Panc1 (cell line): ENCODE measurements around the gene PYGO2. TPM values are rescaled to one million over a fixed set of nuclear protein-coding genes. Genes with fewer than 3 reads are reported as not detected.

Experiments
- ATAC-seq: fragments of 200-7000 bp; cut with Tn5 transposase; 2 replicates; pipeline ENCODE4 v1.9.1; 2020; ENCODE audit warnings: mild to moderate bottlenecking, moderate library complexity
- BruUV-seq: library from RNA; stranded (reverse); fragments of 400-500 nt; replicated peaks from 2 replicates; lab custom pipeline; 2021; lab: Mats Ljungman, UMichigan
- CTCF ChIA-PET: fragments of 300-600 bp; sonication (Branson Sonifier 250); formaldehyde crosslinking; loops from one replicate; lab custom pipeline; 2022; ENCODE audit warnings: antibody characterized with exemption; lab: Charles Lee
- POLR2A ChIA-PET: fragments of 300-600 bp; sonication (Branson Sonifier 250); formaldehyde crosslinking; loops from one replicate; lab custom pipeline; 2022; ENCODE audit warnings: antibody characterized with exemption; lab: Charles Lee
- DNase-seq: peaks from one replicate; pipeline ENCODE4 v3.0.0-alpha.2; 2010; ENCODE audit warnings: low read depth, low spot score
- H3K27ac ChIP-seq: 2 replicates; pipeline ENCODE4 v1.5.1; 2011; ENCODE audit warnings: mild to moderate bottlenecking, low read length, inconsistent platforms
- H3K27me3 ChIP-seq: fragments of 200-500 bp; sonication (Bioruptor generic); 2 replicates; pipeline ENCODE4 v1.6.0; 2014; ENCODE audit warnings: low read length, inconsistent platforms; ENCODE audit not compliant: control insufficient read depth, insufficient read depth
- H3K36me3 ChIP-seq: fragments of 200-500 bp; sonication (Bioruptor generic); 2 replicates; pipeline ENCODE4 v1.5.1; 2014; ENCODE audit warnings: inconsistent platforms, mild to moderate bottlenecking, low read length, moderate library complexity; ENCODE audit not compliant: control insufficient read depth, insufficient read depth
- H3K4me1 ChIP-seq: 2 replicates; pipeline ENCODE4 v1.5.1; 2011; ENCODE audit warnings: inconsistent platforms, mild to moderate bottlenecking, low read length, moderate library complexity; ENCODE audit not compliant: control insufficient read depth, insufficient read depth
- H3K4me3 ChIP-seq, 2 experiments: 2 replicates each; pipeline ENCODE4 v1.5.1; 2011 to 2012; ENCODE audit warnings: low read depth in 2 of 2, low read length in 2 of 2, mild to moderate bottlenecking in 2 of 2, inconsistent platforms in 1 of 2, moderate library complexity in 1 of 2
- H3K9me3 ChIP-seq: fragments of 200-500 bp; sonication (Bioruptor generic); 2 replicates; pipeline ENCODE4 v1.5.1; 2014; ENCODE audit warnings: low read depth, mild to moderate bottlenecking, inconsistent platforms, low read length, moderate library complexity; ENCODE audit not compliant: control insufficient read depth, insufficient read depth
- SIN3A ChIP-seq: IDR thresholded peaks from 2 replicates; pipeline ENCODE4 v1.6.1; 2012; ENCODE audit warnings: low read depth, mild to moderate bottlenecking, low read length, moderate library complexity, borderline replicate concordance; ENCODE audit not compliant: insufficient read depth
- in situ Hi-C: cut with HindIII; loops from 2 replicates; pipeline ENCODE4 v1.10.0; 2016; ENCODE audit warnings: low sequenced_read_pairs, low pct_unique_long_range_greater_than_20kb
- intact Hi-C: fragments of 100-400 bp; cut with micrococcal nuclease; formaldehyde crosslinking; loops from one replicate; pipeline ENCODE4 v1.10.0; 2022; ENCODE audit not compliant: unreplicated experiment
- total RNA-seq: library from RNA; stranded (reverse); gene quantifications from one replicate; pipeline ENCODE4 v1.2.1, GENCODE V29; 2021; ENCODE audit not compliant: unreplicated experiment
- TF ChIP-seq, protein P1 (sequence below), 2 experiments: IDR thresholded peaks; 2 replicates each; pipeline ENCODE4 v1.6.1; 2011 to 2012; ENCODE audit warnings: low read depth in 2 of 2, control low read depth in 1 of 2, low read length in 1 of 2, mild to moderate bottlenecking in 1 of 2, moderate library complexity in 1 of 2; ENCODE audit not compliant: insufficient read depth in 1 of 2

PYGO2 gene
- total RNA-seq, 1 experiment from 2014 or later: 41.1 TPM

DNA sequence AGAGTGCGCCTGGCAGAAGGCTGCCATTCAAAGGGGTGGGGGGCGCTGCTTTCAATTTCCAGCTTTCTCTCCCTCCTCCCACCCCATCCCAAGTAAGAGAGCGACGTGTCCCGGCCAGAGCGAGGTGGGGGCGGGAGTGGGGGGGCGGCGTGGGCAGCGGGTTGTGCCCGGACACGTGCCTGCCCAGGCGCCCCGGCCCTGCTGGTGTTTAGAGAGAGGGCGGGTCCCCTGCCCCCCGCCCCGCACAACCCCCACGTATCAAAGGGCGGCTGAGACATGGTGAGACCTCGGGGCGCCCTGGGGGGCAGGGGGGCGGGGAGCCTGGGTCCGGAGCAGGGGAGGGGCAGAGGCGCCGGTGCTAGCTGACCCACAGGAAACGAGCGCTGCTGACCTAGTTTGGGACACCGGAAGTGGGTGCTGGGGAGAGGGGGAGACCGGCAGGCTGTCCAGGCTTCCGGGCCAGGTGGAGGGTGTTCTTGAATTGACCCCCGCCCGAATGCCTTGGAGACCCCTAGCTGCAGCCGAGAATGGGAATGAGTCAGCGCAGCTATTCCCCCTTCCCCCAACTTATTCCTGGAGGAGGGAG, 42.3 kb upstream of the PYGO2 start:
- in situ Hi-C loops: no loop called here
- peaks cover 5% of the 10 kb centered on the region; the same call in 1 of the 2 replicates for H3K36me3 ChIP-seq
- peak overlapping the region; percentile 99 for H3K27ac ChIP-seq
- peaks cover 48% of the 10 kb centered on the region for H3K4me1 ChIP-seq
- no peaks in the 10 kb centered on the region for H3K27me3 ChIP-seq
- no peaks in the 10 kb centered on the region for H3K9me3 ChIP-seq
- DNase-seq (no peak), ATAC-seq (peak; percentile 20)
- CTCF ChIA-PET: no interaction called here
- peak overlapping the region; percentile 80 to 98 for H3K4me3 ChIP-seq
- POLR2A ChIA-PET: no interaction called here
- intact Hi-C loops: loop anchor here (5.0 kb wide), 1 partner anchor 277 kb away; no protein-coding TSS in a partner anchor
- no TSS peak for BruUV-seq
- TF ChIP-seq, protein P1, sequence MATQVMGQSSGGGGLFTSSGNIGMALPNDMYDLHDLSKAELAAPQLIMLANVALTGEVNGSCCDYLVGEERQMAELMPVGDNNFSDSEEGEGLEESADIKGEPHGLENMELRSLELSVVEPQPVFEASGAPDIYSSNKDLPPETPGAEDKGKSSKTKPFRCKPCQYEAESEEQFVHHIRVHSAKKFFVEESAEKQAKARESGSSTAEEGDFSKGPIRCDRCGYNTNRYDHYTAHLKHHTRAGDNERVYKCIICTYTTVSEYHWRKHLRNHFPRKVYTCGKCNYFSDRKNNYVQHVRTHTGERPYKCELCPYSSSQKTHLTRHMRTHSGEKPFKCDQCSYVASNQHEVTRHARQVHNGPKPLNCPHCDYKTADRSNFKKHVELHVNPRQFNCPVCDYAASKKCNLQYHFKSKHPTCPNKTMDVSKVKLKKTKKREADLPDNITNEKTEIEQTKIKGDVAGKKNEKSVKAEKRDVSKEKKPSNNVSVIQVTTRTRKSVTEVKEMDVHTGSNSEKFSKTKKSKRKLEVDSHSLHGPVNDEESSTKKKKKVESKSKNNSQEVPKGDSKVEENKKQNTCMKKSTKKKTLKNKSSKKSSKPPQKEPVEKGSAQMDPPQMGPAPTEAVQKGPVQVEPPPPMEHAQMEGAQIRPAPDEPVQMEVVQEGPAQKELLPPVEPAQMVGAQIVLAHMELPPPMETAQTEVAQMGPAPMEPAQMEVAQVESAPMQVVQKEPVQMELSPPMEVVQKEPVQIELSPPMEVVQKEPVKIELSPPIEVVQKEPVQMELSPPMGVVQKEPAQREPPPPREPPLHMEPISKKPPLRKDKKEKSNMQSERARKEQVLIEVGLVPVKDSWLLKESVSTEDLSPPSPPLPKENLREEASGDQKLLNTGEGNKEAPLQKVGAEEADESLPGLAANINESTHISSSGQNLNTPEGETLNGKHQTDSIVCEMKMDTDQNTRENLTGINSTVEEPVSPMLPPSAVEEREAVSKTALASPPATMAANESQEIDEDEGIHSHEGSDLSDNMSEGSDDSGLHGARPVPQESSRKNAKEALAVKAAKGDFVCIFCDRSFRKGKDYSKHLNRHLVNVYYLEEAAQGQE (IDR thresholded peaks at IDR 0.05; ENCODE audit: insufficient read depth in 1 of 2, low read depth in 2 of 2, low read length in 1 of 2): no peak
- TF ChIP-seq SIN3A: 0 out of 2 replicates have a peak, but pooled peaks have one; percentile 33

DNA sequence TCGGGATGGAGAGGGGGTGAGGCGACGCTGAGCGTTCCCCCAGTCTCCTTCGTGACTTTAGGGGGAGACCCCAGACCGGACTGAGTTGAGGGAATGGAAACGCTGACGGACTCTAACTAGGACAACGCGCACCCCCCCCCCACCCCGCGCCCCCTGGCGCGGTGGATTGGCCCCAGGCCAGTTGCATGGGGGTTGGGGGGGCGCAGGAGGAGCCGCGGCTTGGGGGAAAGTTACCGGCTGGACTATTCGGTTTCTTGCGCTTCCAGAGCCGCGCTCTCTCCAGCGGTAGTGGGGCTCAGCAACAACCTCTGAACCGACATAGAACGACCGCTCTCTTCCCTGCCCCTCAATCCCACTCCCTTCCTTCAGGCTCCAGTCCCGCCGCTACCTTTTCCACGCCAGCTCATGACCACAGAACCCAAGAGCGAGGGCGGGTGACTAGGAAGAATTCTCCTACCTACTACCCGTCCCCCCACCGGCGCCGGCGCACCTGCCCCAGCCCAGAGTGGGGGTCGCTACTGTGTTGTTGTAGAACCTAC, 41.7 kb upstream of the PYGO2 start:
- ChIA-PET CTCF (no interaction called here), POLR2A (no interaction called here)
- in situ Hi-C loops (no loop called here), intact Hi-C loops (loop anchor here (5.0 kb wide), 1 partner anchor 276 kb away; no protein-coding TSS in a partner anchor)
- H3K27ac ChIP-seq: peak overlapping the region; percentile 99
- DNase-seq (no peak), ATAC-seq (no peak)
- no peaks in the 10 kb centered on the region for H3K27me3 ChIP-seq
- H3K9me3 ChIP-seq: no peaks in the 10 kb centered on the region
- H3K36me3 ChIP-seq: peaks cover 5% of the 10 kb centered on the region; the same call in 1 of the 2 replicates
- H3K4me1 ChIP-seq: peaks cover 45% of the 10 kb centered on the region
- BruUV-seq: TSS peak; percentile 38
- H3K4me3 ChIP-seq: peak overlapping the region; percentile 80 to 98
- TF ChIP-seq, protein P1 (IDR thresholded peaks at IDR 0.05; ENCODE audit: insufficient read depth in 1 of 2, low read depth in 2 of 2, low read length in 1 of 2): no peak
- 0 out of 2 replicates have a peak, but pooled peaks have one; percentile 53 for TF ChIP-seq SIN3A
